GM23338 (cell line): ENCODE data around the gene SLC16A12. TPM values are rescaled to one million over a fixed set of nuclear protein-coding genes. Genes with fewer than 3 reads are reported as not detected.
A peak's percentile ranks its signal among the peaks of the same experiment; 100 is the strongest.

Experiments used
- ATAC-seq: fragments of 200-7000 bp; cut with Tn5 transposase; 3 replicates; pipeline ENCODE4 v1.9.1; 2020
- DNase-seq: peaks from one replicate; pipeline ENCODE4 v3.0.0-alpha.2; 2015; ENCODE audit warnings: low spot score
- H2AFZ ChIP-seq: fragments of 200-600 bp; sonication (generic); 2 replicates; pipeline ENCODE4 v1.8.0; 2016; ENCODE audit warnings: antibody characterized with exemption, mild to moderate bottlenecking, moderate library complexity
- H3F3A ChIP-seq: fragments of 200-600 bp; sonication (generic); replicated peaks from 2 replicates; pipeline ENCODE4 v1.8.0; 2017; ENCODE audit warnings: antibody characterized with exemption, mixed run types, low read depth
- H3K27ac ChIP-seq: fragments of 200-600 bp; sonication (generic); 2 replicates; pipeline ENCODE4 v1.6.1; 2016; ENCODE audit warnings: low read depth
- H3K27me3 ChIP-seq: fragments of 200-600 bp; sonication (generic); 2 replicates; pipeline ENCODE4 v1.8.0; 2016; ENCODE audit warnings: mild to moderate bottlenecking, mixed run types, moderate library complexity; ENCODE audit not compliant: insufficient read depth
- H3K36me3 ChIP-seq: fragments of 200-600 bp; sonication (generic); 2 replicates; pipeline ENCODE4 v1.8.0; 2016; ENCODE audit warnings: mild to moderate bottlenecking; ENCODE audit not compliant: insufficient read depth
- H3K4me1 ChIP-seq: fragments of 200-600 bp; sonication (generic); 2 replicates; pipeline ENCODE4 v1.8.0; 2016; ENCODE audit warnings: mild to moderate bottlenecking, moderate library complexity; ENCODE audit not compliant: insufficient read depth
- H3K4me2 ChIP-seq: fragments of 200-600 bp; sonication (generic); 2 replicates; pipeline ENCODE4 v1.7.1; 2017; ENCODE audit warnings: mixed run types
- H3K4me3 ChIP-seq: fragments of 200-600 bp; sonication (generic); 2 replicates; pipeline ENCODE4 v1.6.1; 2016; ENCODE audit warnings: mixed run types
- H3K79me2 ChIP-seq: fragments of 200-600 bp; sonication (generic); replicated peaks from 2 replicates; pipeline ENCODE4 v1.8.0; 2017; ENCODE audit warnings: mild to moderate bottlenecking; ENCODE audit not compliant: insufficient read depth
- H3K9me2 ChIP-seq: fragments of 200-600 bp; sonication (generic); 2 replicates; pipeline ENCODE4 v1.8.0; 2017; ENCODE audit not compliant: insufficient read depth
- H4K20me1 ChIP-seq: fragments of 200-600 bp; sonication (generic); replicated peaks from 2 replicates; pipeline ENCODE4 v1.8.0; 2017; ENCODE audit warnings: mild to moderate bottlenecking; ENCODE audit not compliant: insufficient read depth
- H3K27ac Mint-ChIP-seq: 2 replicates; pipeline ENCODE4 v1.8.0; 2020; ENCODE audit warnings: inconsistent platforms, mild to moderate bottlenecking, moderate library complexity, mixed read lengths
- H3K27me3 Mint-ChIP-seq: 3 replicates; pipeline ENCODE4 v1.8.0; 2022; ENCODE audit warnings: low read depth, mild to moderate bottlenecking, moderate library complexity, mixed read lengths, inconsistent platforms; ENCODE audit not compliant: insufficient read depth, poor library complexity
- H3K36me3 Mint-ChIP-seq: 3 replicates; pipeline ENCODE4 v1.8.0; 2021; ENCODE audit warnings: low read depth, mild to moderate bottlenecking, inconsistent platforms, moderate library complexity, mixed read lengths
- H3K4me1 Mint-ChIP-seq: 3 replicates; pipeline ENCODE4 v1.8.0; 2020; ENCODE audit warnings: mild to moderate bottlenecking, inconsistent platforms, mixed read lengths
- H3K4me3 Mint-ChIP-seq: 3 replicates; pipeline ENCODE4 v1.8.0; 2021; ENCODE audit warnings: moderate library complexity, mild to moderate bottlenecking, inconsistent platforms, mixed read lengths
- H3K9me3 Mint-ChIP-seq: 3 replicates; pipeline ENCODE4 v1.8.0; 2020; ENCODE audit warnings: moderate library complexity, mild to moderate bottlenecking, inconsistent platforms, mixed read lengths
- CREB1 ChIP-seq: fragments of 250-450 bp; sonication (Bioruptor Pico); IDR thresholded peaks from 2 replicates; pipeline ENCODE4 v1.5.0; 2020; ENCODE audit warnings: low read depth, mild to moderate bottlenecking, moderate library complexity
- EZH2 ChIP-seq: fragments of 200-600 bp; sonication (generic); IDR thresholded peaks from one replicate; pipeline ENCODE4 v1.8.0; 2017; ENCODE audit warnings: antibody characterized with exemption, mild to moderate bottlenecking, low read depth; ENCODE audit not compliant: unreplicated experiment
- EZH2phosphoT487 ChIP-seq: fragments of 200-600 bp; sonication (generic); IDR thresholded peaks from one replicate; pipeline ENCODE4 v1.8.1; 2018; ENCODE audit warnings: antibody characterized with exemption; ENCODE audit not compliant: unreplicated experiment
- JUNB ChIP-seq: IDR thresholded peaks from one replicate; pipeline ENCODE4 v1.6.1; 2016; ENCODE audit warnings: antibody characterized with exemption; ENCODE audit not compliant: unreplicated experiment
- NANOG ChIP-seq: IDR thresholded peaks from 2 replicates; pipeline ENCODE4 v1.6.1; 2016; ENCODE audit warnings: antibody characterized with exemption, borderline replicate concordance
- STAT1 ChIP-seq: IDR thresholded peaks from one replicate; pipeline ENCODE4 v1.6.1; 2016; ENCODE audit warnings: antibody characterized with exemption; ENCODE audit not compliant: unreplicated experiment
- ZNF114 ChIP-seq: fragments of 250-450 bp; sonication (Bioruptor Pico); IDR thresholded peaks from 2 replicates; pipeline ENCODE4 v1.5.0; 2020; ENCODE audit warnings: mild to moderate bottlenecking, moderate library complexity
- ZNF331 ChIP-seq: fragments of 250-450 bp; sonication (Bioruptor Pico); IDR thresholded peaks from 2 replicates; pipeline ENCODE4 v1.5.0; 2020; ENCODE audit warnings: low read depth, mild to moderate bottlenecking, moderate library complexity
- polyA plus RNA-seq: library from polyadenylated mRNA; unstranded; fragments of >200 nt; fragmentation: Nextera tagmentation; extraction: Ambion mirVana; gene quantifications from 2 replicates; pipeline ENCODE4 v1.2.1, GENCODE V29; 2016
- total RNA-seq: library from RNA; depleted of rRNA; stranded (reverse); fragments of >200 nt; shearing (Covaris generic); gene quantifications from 2 replicates; pipeline ENCODE4 v1.2.3, GENCODE V29; 2014
- TF ChIP-seq, protein P1 (sequence below): fragments of 250-450 bp; sonication (Bioruptor Pico); IDR thresholded peaks from 2 replicates; pipeline ENCODE4 v1.5.0; 2020; ENCODE audit warnings: mild to moderate bottlenecking, moderate library complexity
- TF ChIP-seq, protein P2 (sequence below): IDR thresholded peaks from 2 replicates; pipeline ENCODE4 v1.6.1; 2016; ENCODE audit warnings: antibody characterized with exemption
- TF ChIP-seq, protein P3 (sequence below): IDR thresholded peaks from one replicate; pipeline ENCODE4 v1.6.1; 2018; ENCODE audit warnings: antibody characterized with exemption; ENCODE audit not compliant: unreplicated experiment
- TF ChIP-seq, protein P4 (sequence below), 2 experiments: fragments of 200-600 bp in 1 of 2; sonication (generic) in 1 of 2; conservative IDR thresholded peaks; 2 replicates each; pipeline versions ENCODE4 v1.5.1 to v1.6.1; 2016 to 2017; ENCODE audit warnings: antibody characterized with exemption in 2 of 2, low read depth in 2 of 2, mild to moderate bottlenecking in 2 of 2, moderate library complexity in 1 of 2

SLC16A12 gene
- total and polyA plus RNA-seq, 2 experiments from 2014 or later, result 0.84 to 2.0 TPM

DNA sequence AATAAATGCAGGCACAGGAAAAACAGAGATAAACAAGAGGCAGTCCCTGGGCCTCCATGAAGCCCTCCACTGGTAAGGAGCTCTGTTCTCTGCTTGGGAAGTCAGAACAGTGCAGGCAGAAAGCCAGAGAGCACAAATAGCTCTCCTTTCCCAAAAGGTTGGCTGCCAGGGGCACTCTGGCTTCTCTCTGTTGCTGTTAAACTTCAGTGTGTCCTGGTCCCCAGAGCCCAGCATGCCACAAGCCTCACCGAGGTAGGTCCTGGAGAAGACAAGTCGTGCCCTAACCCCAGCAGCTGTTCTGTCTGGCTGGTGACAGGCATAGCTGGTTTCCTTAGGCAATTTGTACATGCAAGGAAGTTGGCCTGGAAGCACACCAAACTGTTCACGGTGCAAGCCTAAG lies 17.3 kb downstream of the SLC16A12 start:
- H3K27ac Mint-ChIP-seq, result no peak overlapping the region
- Histone ChIP-seq H3K9me2 (no peaks in the 10 kb centered on the region), H3K27me3 (no peaks in the 10 kb centered on the region), H3K79me2 (no peaks in the 10 kb centered on the region), H3K4me1 (peaks cover 19% of the 10 kb centered on the region), H2AFZ (peak overlapping the region; percentile 14; the same call in 1 of the 2 replicates), H3K27ac (no peak overlapping the region), H3K4me3 (no peak overlapping the region), H3F3A (no peaks in the 10 kb centered on the region), H4K20me1 (no peaks in the 10 kb centered on the region), H3K36me3 (no peaks in the 10 kb centered on the region), H3K4me2 (no peak overlapping the region)
- H3K36me3 Mint-ChIP-seq, result no peaks in the 10 kb centered on the region
- no peak overlapping the region for H3K4me3 Mint-ChIP-seq
- H3K27me3 Mint-ChIP-seq, result peaks cover 2% of the 10 kb centered on the region
- H3K4me1 Mint-ChIP-seq, result peaks cover 19% of the 10 kb centered on the region
- TF ChIP-seq, protein P1, sequence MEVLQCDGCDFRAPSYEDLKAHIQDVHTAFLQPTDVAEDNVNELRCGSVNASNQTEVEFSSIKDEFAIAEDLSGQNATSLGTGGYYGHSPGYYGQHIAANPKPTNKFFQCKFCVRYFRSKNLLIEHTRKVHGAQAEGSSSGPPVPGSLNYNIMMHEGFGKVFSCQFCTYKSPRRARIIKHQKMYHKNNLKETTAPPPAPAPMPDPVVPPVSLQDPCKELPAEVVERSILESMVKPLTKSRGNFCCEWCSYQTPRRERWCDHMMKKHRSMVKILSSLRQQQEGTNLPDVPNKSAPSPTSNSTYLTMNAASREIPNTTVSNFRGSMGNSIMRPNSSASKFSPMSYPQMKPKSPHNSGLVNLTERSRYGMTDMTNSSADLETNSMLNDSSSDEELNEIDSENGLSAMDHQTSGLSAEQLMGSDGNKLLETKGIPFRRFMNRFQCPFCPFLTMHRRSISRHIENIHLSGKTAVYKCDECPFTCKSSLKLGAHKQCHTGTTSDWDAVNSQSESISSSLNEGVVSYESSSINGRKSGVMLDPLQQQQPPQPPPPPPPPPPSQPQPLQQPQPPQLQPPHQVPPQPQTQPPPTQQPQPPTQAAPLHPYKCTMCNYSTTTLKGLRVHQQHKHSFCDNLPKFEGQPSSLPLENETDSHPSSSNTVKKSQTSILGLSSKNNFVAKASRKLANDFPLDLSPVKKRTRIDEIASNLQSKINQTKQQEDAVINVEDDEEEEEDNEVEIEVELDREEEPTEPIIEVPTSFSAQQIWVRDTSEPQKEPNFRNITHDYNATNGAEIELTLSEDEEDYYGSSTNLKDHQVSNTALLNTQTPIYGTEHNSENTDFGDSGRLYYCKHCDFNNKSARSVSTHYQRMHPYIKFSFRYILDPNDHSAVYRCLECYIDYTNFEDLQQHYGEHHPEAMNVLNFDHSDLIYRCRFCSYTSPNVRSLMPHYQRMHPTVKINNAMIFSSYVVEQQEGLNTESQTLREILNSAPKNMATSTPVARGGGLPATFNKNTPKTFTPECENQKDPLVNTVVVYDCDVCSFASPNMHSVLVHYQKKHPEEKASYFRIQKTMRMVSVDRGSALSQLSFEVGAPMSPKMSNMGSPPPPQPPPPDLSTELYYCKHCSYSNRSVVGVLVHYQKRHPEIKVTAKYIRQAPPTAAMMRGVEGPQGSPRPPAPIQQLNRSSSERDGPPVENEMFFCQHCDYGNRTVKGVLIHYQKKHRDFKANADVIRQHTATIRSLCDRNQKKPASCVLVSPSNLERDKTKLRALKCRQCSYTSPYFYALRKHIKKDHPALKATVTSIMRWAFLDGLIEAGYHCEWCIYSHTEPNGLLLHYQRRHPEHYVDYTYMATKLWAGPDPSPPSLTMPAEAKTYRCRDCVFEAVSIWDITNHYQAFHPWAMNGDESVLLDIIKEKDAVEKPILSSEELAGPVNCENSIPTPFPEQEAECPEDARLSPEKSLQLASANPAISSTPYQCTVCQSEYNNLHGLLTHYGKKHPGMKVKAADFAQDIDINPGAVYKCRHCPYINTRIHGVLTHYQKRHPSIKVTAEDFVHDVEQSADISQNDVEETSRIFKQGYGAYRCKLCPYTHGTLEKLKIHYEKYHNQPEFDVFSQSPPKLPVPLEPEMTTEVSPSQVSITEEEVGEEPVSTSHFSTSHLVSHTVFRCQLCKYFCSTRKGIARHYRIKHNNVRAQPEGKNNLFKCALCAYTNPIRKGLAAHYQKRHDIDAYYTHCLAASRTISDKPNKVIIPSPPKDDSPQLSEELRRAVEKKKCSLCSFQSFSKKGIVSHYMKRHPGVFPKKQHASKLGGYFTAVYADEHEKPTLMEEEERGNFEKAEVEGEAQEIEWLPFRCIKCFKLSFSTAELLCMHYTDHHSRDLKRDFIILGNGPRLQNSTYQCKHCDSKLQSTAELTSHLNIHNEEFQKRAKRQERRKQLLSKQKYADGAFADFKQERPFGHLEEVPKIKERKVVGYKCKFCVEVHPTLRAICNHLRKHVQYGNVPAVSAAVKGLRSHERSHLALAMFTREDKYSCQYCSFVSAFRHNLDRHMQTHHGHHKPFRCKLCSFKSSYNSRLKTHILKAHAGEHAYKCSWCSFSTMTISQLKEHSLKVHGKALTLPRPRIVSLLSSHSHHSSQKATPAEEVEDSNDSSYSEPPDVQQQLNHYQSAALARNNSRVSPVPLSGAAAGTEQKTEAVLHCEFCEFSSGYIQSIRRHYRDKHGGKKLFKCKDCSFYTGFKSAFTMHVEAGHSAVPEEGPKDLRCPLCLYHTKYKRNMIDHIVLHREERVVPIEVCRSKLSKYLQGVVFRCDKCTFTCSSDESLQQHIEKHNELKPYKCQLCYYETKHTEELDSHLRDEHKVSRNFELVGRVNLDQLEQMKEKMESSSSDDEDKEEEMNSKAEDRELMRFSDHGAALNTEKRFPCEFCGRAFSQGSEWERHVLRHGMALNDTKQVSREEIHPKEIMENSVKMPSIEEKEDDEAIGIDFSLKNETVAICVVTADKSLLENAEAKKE (CRISPR knock-in tag), result no peak
- TF ChIP-seq STAT1 (no peak), ZNF331 (no peak), JUNB (no peak), CREB1 (CRISPR knock-in tag) (no peak), NANOG (no peak), ZNF114 (CRISPR knock-in tag) (no peak), EZH2 (no peak), EZH2phosphoT487 (no peak)
- TF ChIP-seq, protein P2, sequence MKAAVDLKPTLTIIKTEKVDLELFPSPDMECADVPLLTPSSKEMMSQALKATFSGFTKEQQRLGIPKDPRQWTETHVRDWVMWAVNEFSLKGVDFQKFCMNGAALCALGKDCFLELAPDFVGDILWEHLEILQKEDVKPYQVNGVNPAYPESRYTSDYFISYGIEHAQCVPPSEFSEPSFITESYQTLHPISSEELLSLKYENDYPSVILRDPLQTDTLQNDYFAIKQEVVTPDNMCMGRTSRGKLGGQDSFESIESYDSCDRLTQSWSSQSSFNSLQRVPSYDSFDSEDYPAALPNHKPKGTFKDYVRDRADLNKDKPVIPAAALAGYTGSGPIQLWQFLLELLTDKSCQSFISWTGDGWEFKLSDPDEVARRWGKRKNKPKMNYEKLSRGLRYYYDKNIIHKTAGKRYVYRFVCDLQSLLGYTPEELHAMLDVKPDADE, result no peak
- TF ChIP-seq, protein P3, sequence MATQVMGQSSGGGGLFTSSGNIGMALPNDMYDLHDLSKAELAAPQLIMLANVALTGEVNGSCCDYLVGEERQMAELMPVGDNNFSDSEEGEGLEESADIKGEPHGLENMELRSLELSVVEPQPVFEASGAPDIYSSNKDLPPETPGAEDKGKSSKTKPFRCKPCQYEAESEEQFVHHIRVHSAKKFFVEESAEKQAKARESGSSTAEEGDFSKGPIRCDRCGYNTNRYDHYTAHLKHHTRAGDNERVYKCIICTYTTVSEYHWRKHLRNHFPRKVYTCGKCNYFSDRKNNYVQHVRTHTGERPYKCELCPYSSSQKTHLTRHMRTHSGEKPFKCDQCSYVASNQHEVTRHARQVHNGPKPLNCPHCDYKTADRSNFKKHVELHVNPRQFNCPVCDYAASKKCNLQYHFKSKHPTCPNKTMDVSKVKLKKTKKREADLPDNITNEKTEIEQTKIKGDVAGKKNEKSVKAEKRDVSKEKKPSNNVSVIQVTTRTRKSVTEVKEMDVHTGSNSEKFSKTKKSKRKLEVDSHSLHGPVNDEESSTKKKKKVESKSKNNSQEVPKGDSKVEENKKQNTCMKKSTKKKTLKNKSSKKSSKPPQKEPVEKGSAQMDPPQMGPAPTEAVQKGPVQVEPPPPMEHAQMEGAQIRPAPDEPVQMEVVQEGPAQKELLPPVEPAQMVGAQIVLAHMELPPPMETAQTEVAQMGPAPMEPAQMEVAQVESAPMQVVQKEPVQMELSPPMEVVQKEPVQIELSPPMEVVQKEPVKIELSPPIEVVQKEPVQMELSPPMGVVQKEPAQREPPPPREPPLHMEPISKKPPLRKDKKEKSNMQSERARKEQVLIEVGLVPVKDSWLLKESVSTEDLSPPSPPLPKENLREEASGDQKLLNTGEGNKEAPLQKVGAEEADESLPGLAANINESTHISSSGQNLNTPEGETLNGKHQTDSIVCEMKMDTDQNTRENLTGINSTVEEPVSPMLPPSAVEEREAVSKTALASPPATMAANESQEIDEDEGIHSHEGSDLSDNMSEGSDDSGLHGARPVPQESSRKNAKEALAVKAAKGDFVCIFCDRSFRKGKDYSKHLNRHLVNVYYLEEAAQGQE, result no peak
- TF ChIP-seq, protein P4, sequence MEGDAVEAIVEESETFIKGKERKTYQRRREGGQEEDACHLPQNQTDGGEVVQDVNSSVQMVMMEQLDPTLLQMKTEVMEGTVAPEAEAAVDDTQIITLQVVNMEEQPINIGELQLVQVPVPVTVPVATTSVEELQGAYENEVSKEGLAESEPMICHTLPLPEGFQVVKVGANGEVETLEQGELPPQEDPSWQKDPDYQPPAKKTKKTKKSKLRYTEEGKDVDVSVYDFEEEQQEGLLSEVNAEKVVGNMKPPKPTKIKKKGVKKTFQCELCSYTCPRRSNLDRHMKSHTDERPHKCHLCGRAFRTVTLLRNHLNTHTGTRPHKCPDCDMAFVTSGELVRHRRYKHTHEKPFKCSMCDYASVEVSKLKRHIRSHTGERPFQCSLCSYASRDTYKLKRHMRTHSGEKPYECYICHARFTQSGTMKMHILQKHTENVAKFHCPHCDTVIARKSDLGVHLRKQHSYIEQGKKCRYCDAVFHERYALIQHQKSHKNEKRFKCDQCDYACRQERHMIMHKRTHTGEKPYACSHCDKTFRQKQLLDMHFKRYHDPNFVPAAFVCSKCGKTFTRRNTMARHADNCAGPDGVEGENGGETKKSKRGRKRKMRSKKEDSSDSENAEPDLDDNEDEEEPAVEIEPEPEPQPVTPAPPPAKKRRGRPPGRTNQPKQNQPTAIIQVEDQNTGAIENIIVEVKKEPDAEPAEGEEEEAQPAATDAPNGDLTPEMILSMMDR (conservative IDR thresholded peaks at IDR 0.05; ENCODE audit: low read depth in 2 of 2), result no peak
- no peak for ATAC-seq
- H3K9me3 Mint-ChIP-seq, result no peaks in the 10 kb centered on the region
- no peak for DNase-seq
